Ishikawa (cell line): Measurements from ENCODE around the gene TBL1X.

Experiments
- CEBPB ChIP-seq: IDR thresholded peaks from 2 replicates; pipeline ENCODE4 v1.6.1; 2012
- CREB1 ChIP-seq: IDR thresholded peaks from 2 replicates; pipeline ENCODE4 v1.6.1; 2012; ENCODE audit warnings: low read depth
- EGR1 ChIP-seq: IDR thresholded peaks from 2 replicates; pipeline ENCODE4 v1.6.1; 2012
- EP300 ChIP-seq: IDR thresholded peaks from 2 replicates; pipeline ENCODE4 v1.6.1; 2012; ENCODE audit warnings: borderline replicate concordance
- FOXM1 ChIP-seq: IDR thresholded peaks from 2 replicates; pipeline ENCODE4 v1.6.1; 2012; ENCODE audit warnings: low read depth, borderline replicate concordance
- MAX ChIP-seq: IDR thresholded peaks from 2 replicates; pipeline ENCODE4 v1.6.1; 2012
- NFIC ChIP-seq: IDR thresholded peaks from 2 replicates; pipeline ENCODE4 v1.6.1; 2012
- RAD21 ChIP-seq: IDR thresholded peaks from 2 replicates; pipeline ENCODE4 v1.6.1; 2012; ENCODE audit warnings: low read depth
- REST ChIP-seq: IDR thresholded peaks from 2 replicates; pipeline ENCODE4 v1.6.1; 2012; ENCODE audit warnings: low read depth, mild to moderate bottlenecking
- TAF1 ChIP-seq: IDR thresholded peaks from 2 replicates; pipeline ENCODE4 v1.6.1; 2012; ENCODE audit warnings: low read depth, mild to moderate bottlenecking
- TCF12 ChIP-seq: IDR thresholded peaks from 2 replicates; pipeline ENCODE4 v1.6.1; 2012; ENCODE audit warnings: low read depth
- TEAD4 ChIP-seq: IDR thresholded peaks from 2 replicates; pipeline ENCODE4 v1.6.1; 2012
- USF1 ChIP-seq: IDR thresholded peaks from 2 replicates; pipeline ENCODE4 v1.6.1; 2012
- YY1 ChIP-seq: IDR thresholded peaks from 2 replicates; pipeline ENCODE4 v1.6.1; 2012; ENCODE audit warnings: low read depth
- ZBTB7A ChIP-seq: IDR thresholded peaks from 2 replicates; pipeline ENCODE4 v1.6.1; 2012; ENCODE audit warnings: low read depth

The TBL1X gene

GRCh38 chrX:9627922-9628321 is 163.1 kb downstream of the TBL1X start:
- TF ChIP-seq REST (no peak), TAF1 (no peak), ZBTB7A (no peak), TCF12 (no peak), YY1 (no peak), TEAD4 (no peak), FOXM1 (no peak), MAX (no peak), EP300 (no peak), NFIC (no peak), EGR1 (no peak), CEBPB (no peak), RAD21 (no peak), USF1 (no peak), CREB1 (no peak)

GRCh38 chrX:9628779-9629493 is 164.1 kb downstream of the TBL1X start:
- TF ChIP-seq CREB1: no peak
- TF ChIP-seq REST: no peak
- TF ChIP-seq ZBTB7A: no peak
- no peak for TF ChIP-seq TAF1
- no peak for TF ChIP-seq YY1

GRCh38 chrX:9634551-9634950 is 169.7 kb downstream of the TBL1X start:
- TF ChIP-seq YY1: no peak
- TF ChIP-seq REST: no peak
- TF ChIP-seq TCF12: no peak
- TF ChIP-seq NFIC: no peak
- TF ChIP-seq RAD21: no peak
- no peak for TF ChIP-seq CREB1
- TF ChIP-seq FOXM1: no peak
- TF ChIP-seq TEAD4: no peak
- no peak for TF ChIP-seq EGR1
- TF ChIP-seq USF1: no peak
- no peak for TF ChIP-seq ZBTB7A
- no peak for TF ChIP-seq MAX
- TF ChIP-seq CEBPB: no peak
- TF ChIP-seq TAF1: no peak
- TF ChIP-seq EP300: no peak

- TF ChIP-seq CREB1: no peak
- no peak for TF ChIP-seq NFIC
- TF ChIP-seq EGR1: no peak
- no peak for TF ChIP-seq REST
- TF ChIP-seq TAF1: no peak
- no peak for TF ChIP-seq ZBTB7A
- TF ChIP-seq FOXM1: no peak
- TF ChIP-seq TCF12: no peak
- no peak for TF ChIP-seq USF1
- TF ChIP-seq RAD21: no peak
- no peak for TF ChIP-seq YY1
- no peak for TF ChIP-seq TEAD4
- TF ChIP-seq MAX: no peak
- no peak for TF ChIP-seq EP300
- no peak for TF ChIP-seq CEBPB
Measured at GRCh38 chrX:9635368-9635767, 170.5 kb downstream of the TBL1X start.
